Activated CD8-positive, alpha-beta T cell treated with anti-CD3 and anti-CD28 coated beads for 36 hours (primary cell): ENCODE measurements around the gene PLEKHN1. TPM values are rescaled to one million over a fixed set of nuclear protein-coding genes. Genes with fewer than 3 reads are reported as not detected.
"Not testable (repeated sequence)": the region's sequence is repeated elsewhere in the genome, so short reads cannot be mapped to it uniquely, and the experiment has no call there.

Experiments
- ATAC-seq: fragments of 200-7000 bp; cut with Tn5 transposase; one replicate; pipeline ENCODE4 v1.10.0; 2021; ENCODE audit warnings: mild to moderate bottlenecking, moderate library complexity
- CTCF ChIA-PET: fragments of 350-600 bp; sonication (Branson Sonifier 250); formaldehyde crosslinking; loops from one replicate; lab custom pipeline; 2021; ENCODE audit warnings: antibody characterized with exemption; lab: Charles Lee
- POLR2A ChIA-PET: fragments of 350-600 bp; sonication (Branson Sonifier 250); formaldehyde crosslinking; loops from one replicate; lab custom pipeline; 2021; ENCODE audit warnings: antibody characterized with exemption; lab: Charles Lee
- DNase-seq: peaks from one replicate; pipeline ENCODE4 v3.0.0-alpha.2; 2020
- H3K27ac Mint-ChIP-seq: one replicate; pipeline ENCODE4 v1.8.0; 2021; ENCODE audit warnings: mild to moderate bottlenecking, mixed read lengths
- H3K27me3 Mint-ChIP-seq: one replicate; pipeline ENCODE4 v1.8.0; 2021; ENCODE audit warnings: mixed read lengths
- H3K36me3 Mint-ChIP-seq: one replicate; pipeline ENCODE4 v1.8.0; 2021; ENCODE audit warnings: low read depth, mixed read lengths
- H3K4me1 Mint-ChIP-seq: one replicate; pipeline ENCODE4 v1.8.0; 2021; ENCODE audit warnings: low read depth, mixed read lengths
- H3K4me3 Mint-ChIP-seq: one replicate; pipeline ENCODE4 v1.8.0; 2021; ENCODE audit warnings: mild to moderate bottlenecking, moderate library complexity, mixed read lengths
- H3K9me3 Mint-ChIP-seq: one replicate; pipeline ENCODE4 v1.8.0; 2021; ENCODE audit warnings: mixed read lengths
- CTCF ChIP-seq: fragments of 200-600 bp; IDR thresholded peaks from one replicate; pipeline ENCODE4 v1.8.0; 2022; ENCODE audit warnings: antibody characterized with exemption, mild to moderate bottlenecking
- intact Hi-C: fragments of 100-400 bp; cut with micrococcal nuclease; formaldehyde crosslinking; loops from one replicate; pipeline ENCODE4 v1.10.0; 2022
- total RNA-seq, 2 experiments: library from RNA; stranded (reverse); gene quantifications; one replicate each; pipeline ENCODE4 v1.2.3, GENCODE V29; 2021

The PLEKHN1 gene
- total RNA-seq, 2 experiments from 2014 or later = 1.0 to 1.3 TPM

- no peak overlapping the region for H3K4me3 Mint-ChIP-seq
- ATAC-seq (no peak), DNase-seq (no peak)
- TF ChIP-seq CTCF = no peak
- H3K36me3 Mint-ChIP-seq = no peaks in the 10 kb centered on the region
- ChIA-PET POLR2A (interaction anchor here (1.5 kb wide), 1 partner anchor 12 kb away, joined by 3 read pairs; no protein-coding TSS in a partner anchor), CTCF (interaction anchor here (0.9 to 4.6 kb wide), 12 partner anchors 8 to 306 kb away, joined by 3 to 37 read pairs (median 8); partner anchors contain the start of gene PLEKHN1)
- peaks cover 33% of the 10 kb centered on the region for H3K27me3 Mint-ChIP-seq
- intact Hi-C loops = no loop called here
- no peaks in the 10 kb centered on the region for H3K4me1 Mint-ChIP-seq
- H3K9me3 Mint-ChIP-seq = no peaks in the 10 kb centered on the region
- no peak overlapping the region for H3K27ac Mint-ChIP-seq
Measured at GRCh38 chr1:985126-985525, 18.8 kb downstream of the PLEKHN1 start.

- ATAC-seq, DNase-seq, POLR2A ChIA-PET, H3K27ac Mint-ChIP-seq, H3K4me3 Mint-ChIP-seq, H3K9me3 Mint-ChIP-seq, H3K36me3 Mint-ChIP-seq, intact Hi-C loops: not testable (repeated sequence)
- CTCF ChIA-PET = interaction anchor here (3.1 kb wide), 1 partner anchor 14 kb away, joined by 22 read pairs; no protein-coding TSS in a partner anchor
- H3K4me1 Mint-ChIP-seq = peaks cover 13% of the 10 kb centered on the region
- peaks cover 41% of the 10 kb centered on the region for H3K27me3 Mint-ChIP-seq
Measured at GRCh38 chr1:988061-988460, 21.8 kb downstream of the PLEKHN1 start.

GRCh38 chr1:991275-991674 is 25.0 kb downstream of the PLEKHN1 start:
- peaks cover 33% of the 10 kb centered on the region for H3K27me3 Mint-ChIP-seq
- POLR2A ChIA-PET, ATAC-seq, DNase-seq, H3K9me3 Mint-ChIP-seq, H3K27ac Mint-ChIP-seq, H3K36me3 Mint-ChIP-seq, intact Hi-C loops, H3K4me3 Mint-ChIP-seq: not testable (repeated sequence)
- CTCF ChIA-PET = interaction anchor here (3.9 to 4.2 kb wide), 2 partner anchors 8 to 12 kb away, joined by 29 to 37 read pairs; no protein-coding TSS in a partner anchor
- peaks cover 20% of the 10 kb centered on the region for H3K4me1 Mint-ChIP-seq

GRCh38 chr1:991895-992294 is 25.6 kb downstream of the PLEKHN1 start:
- Mint-ChIP-seq H3K9me3 (peaks cover 4% of the 10 kb centered on the region), H3K36me3 (no peaks in the 10 kb centered on the region), H3K4me3 (no peak overlapping the region), H3K27ac (peak overlapping the region; percentile 42), H3K27me3 (peaks cover 31% of the 10 kb centered on the region), H3K4me1 (peaks cover 20% of the 10 kb centered on the region)
- intact Hi-C loops = no loop called here
- no peak for ATAC-seq
- no peak for DNase-seq
- no peak for TF ChIP-seq CTCF
- ChIA-PET POLR2A (interaction anchor here (0.9 to 2.1 kb wide), 3 partner anchors 11 to 73 kb away, joined by 3 to 6 read pairs (median 4); partner anchors contain the start of gene NOC2L), CTCF (interaction anchor here (3.9 to 4.2 kb wide), 2 partner anchors 8 to 11 kb away, joined by 29 to 37 read pairs; no protein-coding TSS in a partner anchor)

GRCh38 chr1:992362-992761 is 26.1 kb downstream of the PLEKHN1 start:
- peak overlapping the region; percentile 42 for H3K27ac Mint-ChIP-seq
- H3K27me3 Mint-ChIP-seq = peaks cover 36% of the 10 kb centered on the region
- ATAC-seq (peak; percentile 48), DNase-seq (no peak)
- ChIA-PET CTCF (interaction anchor here (1.0 to 4.2 kb wide), 5 partner anchors 9 to 71 kb away, joined by 3 to 37 read pairs (median 7); partner anchors contain the start of gene ISG15), POLR2A (interaction anchor here (0.9 to 2.1 kb wide), 3 partner anchors 12 to 72 kb away, joined by 3 to 6 read pairs (median 4); partner anchors contain the start of gene NOC2L)
- H3K4me1 Mint-ChIP-seq = peaks cover 22% of the 10 kb centered on the region
- no peak for TF ChIP-seq CTCF
- peaks cover 4% of the 10 kb centered on the region for H3K9me3 Mint-ChIP-seq
- no peak overlapping the region for H3K4me3 Mint-ChIP-seq
- no peaks in the 10 kb centered on the region for H3K36me3 Mint-ChIP-seq
- intact Hi-C loops = no loop called here
